K562 (cell line): ENCODE measurements around the gene ESPN. TPM values are rescaled to one million over a fixed set of nuclear protein-coding genes. Genes with fewer than 3 reads are reported as not detected.

Experiments
- ARNT ChIP-seq, 2 experiments: fragments of 450-650 bp; IDR thresholded peaks; 2 replicates each; pipeline ENCODE4 v1.6.1; 2016; ENCODE audit warnings: mild to moderate bottlenecking in 1 of 2
- DNMT1 ChIP-seq: fragments of 450-650 bp; IDR thresholded peaks from 2 replicates; pipeline ENCODE4 v1.6.1; 2016; ENCODE audit warnings: antibody characterized with exemption, mild to moderate bottlenecking
- EGR1 ChIP-seq: fragments of 450-650 bp; conservative IDR thresholded peaks from 2 replicates; pipeline ENCODE4 v1.6.1; 2017; ENCODE audit warnings: mild to moderate bottlenecking
- ILK ChIP-seq: fragments of 450-650 bp; IDR thresholded peaks from 2 replicates; pipeline ENCODE4 v1.6.1; 2016; ENCODE audit warnings: missing genetic modification characterization, low read depth, mild to moderate bottlenecking, missing compliant biosample characterization, moderate library complexity, borderline replicate concordance
- L3MBTL2 ChIP-seq: fragments of 450-650 bp; IDR thresholded peaks from 2 replicates; pipeline ENCODE4 v1.6.1; 2016; ENCODE audit warnings: mild to moderate bottlenecking, moderate library complexity
- NEUROD1 ChIP-seq: fragments of 150-350 bp; IDR thresholded peaks from 2 replicates; pipeline ENCODE4 v1.6.1; 2014; ENCODE audit warnings: borderline replicate concordance, low read length, low read depth; ENCODE audit not compliant: partially characterized antibody
- PML ChIP-seq: IDR thresholded peaks from 2 replicates; pipeline ENCODE4 v1.6.1; 2012; ENCODE audit warnings: low read length, inconsistent platforms
- RB1 ChIP-seq: fragments of 450-650 bp; IDR thresholded peaks from 2 replicates; pipeline ENCODE4 v1.6.1; 2017; ENCODE audit warnings: low read depth, mild to moderate bottlenecking
- SMAD3 ChIP-seq: fragments of 450-650 bp; formaldehyde crosslinking; conservative IDR thresholded peaks from 2 replicates; pipeline ENCODE4 v1.4.0; 2020; ENCODE audit warnings: mild to moderate bottlenecking
- TCF7 ChIP-seq: sonication (generic); IDR thresholded peaks from 2 replicates; pipeline ENCODE4 v1.6.1; 2016; ENCODE audit warnings: antibody characterized with exemption, borderline replicate concordance
- ZNF277 ChIP-seq: fragments of 250-450 bp; sonication (Bioruptor Pico); IDR thresholded peaks from 2 replicates; pipeline ENCODE4 v1.8.0; 2022; ENCODE audit warnings: inconsistent platforms, mild to moderate bottlenecking, moderate library complexity, borderline replicate concordance
- ZNF551 ChIP-seq: fragments of 250-450 bp; sonication (Bioruptor Pico); IDR thresholded peaks from 2 replicates; pipeline ENCODE4 v1.5.0; 2021; ENCODE audit warnings: mild to moderate bottlenecking, moderate library complexity
- ZNF76 ChIP-seq: fragments of 250-450 bp; sonication (Bioruptor Pico); IDR thresholded peaks from 2 replicates; pipeline ENCODE4 v1.4.0; 2020; ENCODE audit warnings: mild to moderate bottlenecking, moderate library complexity, borderline replicate concordance
- polyA plus RNA-seq, 8 experiments: library from polyadenylated mRNA; depleted of rRNA in 4 of 8; stranded (reverse) in 5 of 8; unstranded in 3 of 8; fragments of >200 nt; fragmentation: Nextera tagmentation in 2 of 8; fragmentation: Illumina TruSeq in 1 of 8; extraction: Ambion mirVana in 2 of 8; extraction: Trizol in 1 of 8; gene quantifications; 2 replicates each; pipeline versions ENCODE4 v1.2.1 to v1.2.3, GENCODE V29; 2011 to 2014; ENCODE audit warnings: inconsistent platforms in 1 of 8, missing spikeins in 1 of 8
- total RNA-seq, 7 experiments: library from RNA; depleted of rRNA in 6 of 7; stranded (reverse); fragments of >200 nt in 6 of 7; fragmentation: Illumina TruSeq in 2 of 7; extraction: Trizol in 2 of 7; gene quantifications; 2 replicates each; pipeline versions ENCODE4 v1.2.1 to v1.2.3, GENCODE V29; 2011 to 2021; ENCODE audit warnings: low replicate concordance in 1 of 7
- TF ChIP-seq, protein P1 (sequence below): sonication (generic); formaldehyde crosslinking; IDR thresholded peaks from 2 replicates; pipeline ENCODE4 v1.8.0; 2022; ENCODE audit warnings: mild to moderate bottlenecking, missing genetic modification reagents, borderline replicate concordance
- TF ChIP-seq, protein P2 (sequence below): fragments of 450-650 bp; IDR thresholded peaks from 2 replicates; pipeline ENCODE4 v1.6.1; 2016; ENCODE audit warnings: missing biosample characterization, missing genetic modification characterization
- TF ChIP-seq, protein P3 (sequence below): sonication (generic); formaldehyde crosslinking; IDR thresholded peaks from 2 replicates; pipeline ENCODE4 v1.9.0; 2022; ENCODE audit warnings: mild to moderate bottlenecking, missing genetic modification reagents
- TF ChIP-seq, protein P4 (sequence below): sonication (generic); formaldehyde crosslinking; IDR thresholded peaks from 2 replicates; pipeline ENCODE4 v1.8.1; 2023; ENCODE audit warnings: mild to moderate bottlenecking, missing genetic modification reagents

ESPN gene
- total and polyA plus RNA-seq, 9 of the 15 experiments (the other 6 are each of a cell fraction or from before 2014, with no cell fraction given), result 0.07 to 1.2 (median 0.45) TPM; not detected in 3

DNA sequence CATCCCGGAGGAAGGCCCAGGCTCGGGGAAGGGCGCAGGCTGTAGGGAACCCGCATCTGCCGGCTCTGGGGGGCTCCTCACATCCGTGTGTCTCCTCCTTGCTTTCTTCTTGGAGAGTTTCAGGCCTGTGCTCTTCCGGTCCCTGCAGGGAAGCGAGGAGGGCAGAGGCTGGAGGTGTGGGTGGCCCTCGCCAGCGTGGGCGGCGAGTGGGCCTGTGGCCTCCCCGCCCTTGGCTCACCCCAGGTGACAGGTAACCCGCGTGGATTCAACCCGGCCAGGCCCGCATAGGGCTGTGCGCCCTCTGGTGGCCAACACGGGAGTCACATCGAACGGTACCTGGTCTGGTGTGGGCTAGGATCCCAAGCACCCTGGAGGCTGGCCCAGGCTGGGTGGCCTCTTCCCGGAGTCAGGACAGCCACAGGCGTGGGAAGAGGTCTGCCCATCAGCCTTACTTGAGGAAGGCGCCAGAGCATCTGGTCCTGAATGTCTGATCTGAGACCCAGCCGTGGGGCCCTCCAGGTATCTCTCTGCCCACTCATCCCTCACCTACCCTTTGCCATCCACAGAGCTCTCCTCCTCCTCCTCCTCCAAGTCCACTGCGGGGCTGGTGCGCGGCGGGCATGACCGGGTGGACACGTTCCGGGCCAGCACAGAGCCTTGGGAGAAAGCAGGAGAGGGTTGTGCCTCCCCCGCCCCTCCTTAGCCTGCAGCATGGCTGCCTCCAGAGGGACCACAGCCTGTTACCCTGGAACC is 51.0 kb downstream of the ESPN start (continued):
- peak; percentile 73; the same call in 1 of the 2 replicates for TF ChIP-seq RB1
- TF ChIP-seq ARNT (IDR thresholded peaks at IDR 0.05), result no peak
- TF ChIP-seq PML, result no peak
- no peak for TF ChIP-seq ZNF277 (CRISPR knock-in tag)
- TF ChIP-seq, protein P1, sequence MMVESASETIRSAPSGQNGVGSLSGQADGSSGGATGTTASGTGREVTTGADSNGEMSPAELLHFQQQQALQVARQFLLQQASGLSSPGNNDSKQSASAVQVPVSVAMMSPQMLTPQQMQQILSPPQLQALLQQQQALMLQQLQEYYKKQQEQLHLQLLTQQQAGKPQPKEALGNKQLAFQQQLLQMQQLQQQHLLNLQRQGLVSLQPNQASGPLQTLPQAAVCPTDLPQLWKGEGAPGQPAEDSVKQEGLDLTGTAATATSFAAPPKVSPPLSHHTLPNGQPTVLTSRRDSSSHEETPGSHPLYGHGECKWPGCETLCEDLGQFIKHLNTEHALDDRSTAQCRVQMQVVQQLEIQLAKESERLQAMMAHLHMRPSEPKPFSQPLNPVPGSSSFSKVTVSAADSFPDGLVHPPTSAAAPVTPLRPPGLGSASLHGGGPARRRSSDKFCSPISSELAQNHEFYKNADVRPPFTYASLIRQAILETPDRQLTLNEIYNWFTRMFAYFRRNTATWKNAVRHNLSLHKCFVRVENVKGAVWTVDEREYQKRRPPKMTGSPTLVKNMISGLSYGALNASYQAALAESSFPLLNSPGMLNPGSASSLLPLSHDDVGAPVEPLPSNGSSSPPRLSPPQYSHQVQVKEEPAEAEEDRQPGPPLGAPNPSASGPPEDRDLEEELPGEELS (CRISPR knock-in tag), result no peak
- no peak for TF ChIP-seq SMAD3 (CRISPR knock-in tag)
- 0 out of 2 replicates have a peak, but pooled peaks have one; percentile 21 for TF ChIP-seq L3MBTL2
- no peak for TF ChIP-seq NEUROD1
- TF ChIP-seq, protein P2, sequence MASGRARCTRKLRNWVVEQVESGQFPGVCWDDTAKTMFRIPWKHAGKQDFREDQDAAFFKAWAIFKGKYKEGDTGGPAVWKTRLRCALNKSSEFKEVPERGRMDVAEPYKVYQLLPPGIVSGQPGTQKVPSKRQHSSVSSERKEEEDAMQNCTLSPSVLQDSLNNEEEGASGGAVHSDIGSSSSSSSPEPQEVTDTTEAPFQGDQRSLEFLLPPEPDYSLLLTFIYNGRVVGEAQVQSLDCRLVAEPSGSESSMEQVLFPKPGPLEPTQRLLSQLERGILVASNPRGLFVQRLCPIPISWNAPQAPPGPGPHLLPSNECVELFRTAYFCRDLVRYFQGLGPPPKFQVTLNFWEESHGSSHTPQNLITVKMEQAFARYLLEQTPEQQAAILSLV, result no peak
- TF ChIP-seq ILK, result no peak
- no peak for TF ChIP-seq ZNF76 (CRISPR knock-in tag)
- no peak for TF ChIP-seq TCF7
- no peak for TF ChIP-seq DNMT1
- TF ChIP-seq, protein P3, sequence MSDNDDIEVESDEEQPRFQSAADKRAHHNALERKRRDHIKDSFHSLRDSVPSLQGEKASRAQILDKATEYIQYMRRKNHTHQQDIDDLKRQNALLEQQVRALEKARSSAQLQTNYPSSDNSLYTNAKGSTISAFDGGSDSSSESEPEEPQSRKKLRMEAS (CRISPR knock-in tag), result no peak
- no peak for TF ChIP-seq ZNF551
- TF ChIP-seq EGR1, result peak; percentile 52; the same call in 1 of the 2 replicates
- TF ChIP-seq, protein P4, sequence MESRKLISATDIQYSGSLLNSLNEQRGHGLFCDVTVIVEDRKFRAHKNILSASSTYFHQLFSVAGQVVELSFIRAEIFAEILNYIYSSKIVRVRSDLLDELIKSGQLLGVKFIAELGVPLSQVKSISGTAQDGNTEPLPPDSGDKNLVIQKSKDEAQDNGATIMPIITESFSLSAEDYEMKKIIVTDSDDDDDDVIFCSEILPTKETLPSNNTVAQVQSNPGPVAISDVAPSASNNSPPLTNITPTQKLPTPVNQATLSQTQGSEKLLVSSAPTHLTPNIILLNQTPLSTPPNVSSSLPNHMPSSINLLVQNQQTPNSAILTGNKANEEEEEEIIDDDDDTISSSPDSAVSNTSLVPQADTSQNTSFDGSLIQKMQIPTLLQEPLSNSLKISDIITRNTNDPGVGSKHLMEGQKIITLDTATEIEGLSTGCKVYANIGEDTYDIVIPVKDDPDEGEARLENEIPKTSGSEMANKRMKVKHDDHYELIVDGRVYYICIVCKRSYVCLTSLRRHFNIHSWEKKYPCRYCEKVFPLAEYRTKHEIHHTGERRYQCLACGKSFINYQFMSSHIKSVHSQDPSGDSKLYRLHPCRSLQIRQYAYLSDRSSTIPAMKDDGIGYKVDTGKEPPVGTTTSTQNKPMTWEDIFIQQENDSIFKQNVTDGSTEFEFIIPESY, result no peak
